AG10803 (cell line): ENCODE data around the gene LIM2.

ENCODE experiments used
- DNase-seq: peaks from one replicate; pipeline ENCODE4 v3.0.0; 2010; ENCODE audit warnings: low read depth
- H3K4me3 ChIP-seq: 2 replicates; pipeline ENCODE4 v1.5.1; 2011; ENCODE audit warnings: mild to moderate bottlenecking, low read length, control low read depth
- CTCF ChIP-seq: conservative IDR thresholded peaks from 2 replicates; pipeline ENCODE4 v1.5.1; 2011; ENCODE audit warnings: mild to moderate bottlenecking, low read length, control low read depth, inconsistent platforms

The LIM2 gene

GRCh38 chr19:51354103-51354741, 33.6 kb downstream of the LIM2 start:
- TF ChIP-seq CTCF, result no peak
- no peak for DNase-seq
- H3K4me3 ChIP-seq, result no peak overlapping the region

- no peak overlapping the region for H3K4me3 ChIP-seq
- no peak for TF ChIP-seq CTCF
- no peak for DNase-seq
These were observed 34.9 kb downstream of the LIM2 start for GRCh38 chr19:51352783-51353360.

GRCh38 chr19:51351266-51351990, 36.3 kb downstream of the LIM2 start:
- DNase-seq, result no peak
- no peak overlapping the region for H3K4me3 ChIP-seq
- no peak for TF ChIP-seq CTCF

- TF ChIP-seq CTCF, result no peak
These were observed 40.4 kb downstream of the LIM2 start for GRCh38 chr19:51347209-51347928.

GRCh38 chr19:51346742-51347141, 41.0 kb downstream of the LIM2 start:
- no peak overlapping the region for H3K4me3 ChIP-seq
- no peak for TF ChIP-seq CTCF
- no peak for DNase-seq

More at GRCh38 chr19:51347209-51347928, 40.4 kb downstream of the LIM2 start:
- no peak overlapping the region for H3K4me3 ChIP-seq
- DNase-seq, result no peak

GRCh38 chr19:51345076-51345620, 42.6 kb downstream of the LIM2 start:
- no peak for TF ChIP-seq CTCF
- DNase-seq, result no peak
- no peak overlapping the region for H3K4me3 ChIP-seq
